ENCODE results near the gene PAX7. TPM values are rescaled to one million over a fixed set of nuclear protein-coding genes. Genes with fewer than 3 reads are reported as not detected.

Gene PAX7
- total RNA-seq, 3 donors from 2014 or later (not counting 1 experiment from before 2014, with no cell fraction given), result not detected

DNA sequence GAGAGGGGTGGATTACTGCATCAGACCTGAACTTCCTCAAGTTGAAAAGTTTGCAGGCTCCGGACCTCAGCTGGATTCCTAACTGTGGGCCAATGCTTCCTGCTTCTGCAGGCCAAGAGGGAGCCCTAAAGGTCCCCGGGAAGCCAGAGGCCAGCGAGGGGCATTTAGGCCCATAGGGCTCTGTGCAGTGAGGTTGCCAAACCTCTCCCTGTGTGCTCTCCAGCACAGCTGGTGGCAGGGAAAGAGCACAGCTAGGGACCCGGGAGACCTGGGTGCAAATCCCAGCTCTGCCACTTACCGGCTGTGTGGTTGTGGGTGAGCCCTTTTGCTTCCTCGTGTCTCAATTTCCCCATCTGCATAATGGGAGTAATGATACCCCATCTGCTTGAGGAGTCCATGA, 100.5 kb downstream of the PAX7 start:
- Histone ChIP-seq H3K27me3 (ENCODE audit: control insufficient read depth, insufficient read depth, low read length) (no peaks in the 10 kb centered on the region), H3K9me3 (ENCODE audit: control insufficient read depth, insufficient read depth, low read length) (no peaks in the 10 kb centered on the region), H3K4me1 (ENCODE audit: control insufficient read depth, insufficient read depth, low read length) (no peaks in the 10 kb centered on the region), H3K36me3 (ENCODE audit: control insufficient read depth, insufficient read depth, low read length) (no peaks in the 10 kb centered on the region), H3K4me3 (ENCODE audit: low read length) (no peak overlapping the region), H3K27ac (ENCODE audit: low read length) (no peak overlapping the region)
- Mint-ChIP-seq H3K27me3 (ENCODE audit: low read depth in 2 of 2) (peaks cover 16 to 38% of the 10 kb centered on the region in 2 donors), H3K27ac (no peak overlapping the region), H3K9me3 (no peaks in the 10 kb centered on the region), H3K4me1 (no peaks in the 10 kb centered on the region), H3K36me3 (no peaks in the 10 kb centered on the region), H3K4me3 (no peak overlapping the region)
- WGBS (ENCODE audit: insufficient coverage), result 42% methylated on average over 6 of the region's 6 CpGs
- DNase-seq (no peak), ATAC-seq (no peak)
- TF ChIP-seq, protein P1, sequence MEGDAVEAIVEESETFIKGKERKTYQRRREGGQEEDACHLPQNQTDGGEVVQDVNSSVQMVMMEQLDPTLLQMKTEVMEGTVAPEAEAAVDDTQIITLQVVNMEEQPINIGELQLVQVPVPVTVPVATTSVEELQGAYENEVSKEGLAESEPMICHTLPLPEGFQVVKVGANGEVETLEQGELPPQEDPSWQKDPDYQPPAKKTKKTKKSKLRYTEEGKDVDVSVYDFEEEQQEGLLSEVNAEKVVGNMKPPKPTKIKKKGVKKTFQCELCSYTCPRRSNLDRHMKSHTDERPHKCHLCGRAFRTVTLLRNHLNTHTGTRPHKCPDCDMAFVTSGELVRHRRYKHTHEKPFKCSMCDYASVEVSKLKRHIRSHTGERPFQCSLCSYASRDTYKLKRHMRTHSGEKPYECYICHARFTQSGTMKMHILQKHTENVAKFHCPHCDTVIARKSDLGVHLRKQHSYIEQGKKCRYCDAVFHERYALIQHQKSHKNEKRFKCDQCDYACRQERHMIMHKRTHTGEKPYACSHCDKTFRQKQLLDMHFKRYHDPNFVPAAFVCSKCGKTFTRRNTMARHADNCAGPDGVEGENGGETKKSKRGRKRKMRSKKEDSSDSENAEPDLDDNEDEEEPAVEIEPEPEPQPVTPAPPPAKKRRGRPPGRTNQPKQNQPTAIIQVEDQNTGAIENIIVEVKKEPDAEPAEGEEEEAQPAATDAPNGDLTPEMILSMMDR (IDR thresholded peaks at IDR 0.05), result no peak
- intact Hi-C loops (cut with micrococcal nuclease), result no loop called here

DNA sequence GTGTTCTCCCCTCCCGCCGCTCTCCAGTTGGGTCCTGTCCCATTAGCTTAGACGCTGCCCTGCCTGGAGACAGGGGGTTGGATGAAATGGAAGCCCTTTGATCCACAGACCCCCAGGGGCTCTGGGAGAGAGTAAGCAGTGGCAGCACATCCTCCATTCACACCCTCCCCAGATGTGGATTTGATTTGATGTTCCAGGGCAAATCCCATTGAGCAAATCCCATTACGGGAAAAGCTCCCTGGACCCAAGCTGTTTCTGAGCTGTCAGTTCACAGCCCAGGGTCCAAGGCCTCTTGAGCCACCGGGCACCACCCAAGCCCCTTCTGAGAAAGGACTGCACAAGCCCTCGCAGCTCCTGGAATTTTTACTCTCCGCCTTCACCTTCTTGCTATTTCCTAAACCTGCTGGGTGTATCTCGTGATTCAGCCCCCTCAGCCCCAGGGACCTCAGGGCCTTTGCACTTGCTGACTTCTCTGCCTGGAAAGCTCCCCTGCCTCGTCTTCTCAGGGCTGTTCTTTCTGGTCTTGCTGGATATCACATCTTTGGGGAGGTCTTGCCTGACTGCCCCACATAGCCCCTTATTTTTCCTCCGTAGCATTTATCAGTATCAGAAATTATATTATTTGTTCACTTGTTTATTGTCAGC, 101.1 kb downstream of the PAX7 start:
- H3K9me3 ChIP-seq (ENCODE audit: control insufficient read depth, insufficient read depth, low read length), result no peaks in the 10 kb centered on the region
- intact Hi-C loops (cut with micrococcal nuclease), result no loop called here
- peaks cover 16 to 34% of the 10 kb centered on the region in 2 donors for H3K27me3 Mint-ChIP-seq (ENCODE audit: low read depth in 2 of 2)

DNA sequence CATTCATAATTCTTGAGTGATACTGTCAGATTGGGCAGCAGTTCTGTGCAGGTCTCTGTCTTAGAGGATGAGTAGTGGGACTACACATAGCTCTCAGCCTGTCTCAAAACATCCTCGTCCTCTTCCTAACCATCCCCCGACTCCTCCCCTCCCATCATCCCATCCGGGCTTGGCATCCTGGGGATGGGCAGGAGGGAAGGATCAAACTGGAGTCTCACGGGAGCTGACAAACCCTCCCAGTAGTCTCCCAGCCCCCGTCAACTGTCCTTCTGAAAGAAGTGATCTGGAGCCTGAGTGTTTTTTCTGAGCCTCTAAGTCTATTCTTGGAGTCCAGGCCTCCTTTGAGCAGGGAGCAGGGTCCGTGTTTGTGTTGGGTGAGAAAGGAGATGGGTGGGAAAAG, 102.0 kb downstream of the PAX7 start:
- TF ChIP-seq, protein P1 (IDR thresholded peaks at IDR 0.05), result no peak
- H3K4me3 ChIP-seq (ENCODE audit: low read length), result no peak overlapping the region
- H3K27me3 ChIP-seq (ENCODE audit: control insufficient read depth, insufficient read depth, low read length), result no peaks in the 10 kb centered on the region
- no peaks in the 10 kb centered on the region for H3K9me3 Mint-ChIP-seq
- no peaks in the 10 kb centered on the region for H3K4me1 Mint-ChIP-seq
- DNase-seq, result no peak
- H3K27me3 Mint-ChIP-seq (ENCODE audit: low read depth in 2 of 2), result peaks cover 16 to 26% of the 10 kb centered on the region in 2 donors
- 31% methylated on average over 6 of the region's 6 CpGs for WGBS (ENCODE audit: insufficient coverage)
- H3K4me1 ChIP-seq (ENCODE audit: control insufficient read depth, insufficient read depth, low read length), result no peaks in the 10 kb centered on the region
- ATAC-seq, result no peak
- no peaks in the 10 kb centered on the region for H3K36me3 Mint-ChIP-seq
- intact Hi-C loops (cut with micrococcal nuclease), result no loop called here
- H3K36me3 ChIP-seq (ENCODE audit: control insufficient read depth, insufficient read depth, low read length), result no peaks in the 10 kb centered on the region
- H3K27ac ChIP-seq (ENCODE audit: low read length), result no peak overlapping the region
- H3K27ac Mint-ChIP-seq, result no peak overlapping the region
- no peaks in the 10 kb centered on the region for H3K9me3 ChIP-seq (ENCODE audit: control insufficient read depth, insufficient read depth, low read length)
- no peak overlapping the region for H3K4me3 Mint-ChIP-seq

More for the DNA sequence above, 101.1 kb downstream of the PAX7 start:
- H3K4me3 ChIP-seq (ENCODE audit: low read length), result no peak overlapping the region
- no peaks in the 10 kb centered on the region for H3K4me1 ChIP-seq (ENCODE audit: control insufficient read depth, insufficient read depth, low read length)
- H3K27ac ChIP-seq (ENCODE audit: low read length), result no peak overlapping the region
- no peaks in the 10 kb centered on the region for H3K9me3 Mint-ChIP-seq
- H3K27me3 ChIP-seq (ENCODE audit: control insufficient read depth, insufficient read depth, low read length), result no peaks in the 10 kb centered on the region
- DNase-seq (no peak), ATAC-seq (no peak)
- no peaks in the 10 kb centered on the region for H3K36me3 Mint-ChIP-seq
- H3K36me3 ChIP-seq (ENCODE audit: control insufficient read depth, insufficient read depth, low read length), result no peaks in the 10 kb centered on the region
- TF ChIP-seq, protein P1 (IDR thresholded peaks at IDR 0.05), result no peak
- no peak overlapping the region for H3K4me3 Mint-ChIP-seq
- no peaks in the 10 kb centered on the region for H3K4me1 Mint-ChIP-seq
- no peak overlapping the region for H3K27ac Mint-ChIP-seq
- 79% methylated on average over 9 of the region's 10 CpGs for WGBS (ENCODE audit: insufficient coverage)

DNA sequence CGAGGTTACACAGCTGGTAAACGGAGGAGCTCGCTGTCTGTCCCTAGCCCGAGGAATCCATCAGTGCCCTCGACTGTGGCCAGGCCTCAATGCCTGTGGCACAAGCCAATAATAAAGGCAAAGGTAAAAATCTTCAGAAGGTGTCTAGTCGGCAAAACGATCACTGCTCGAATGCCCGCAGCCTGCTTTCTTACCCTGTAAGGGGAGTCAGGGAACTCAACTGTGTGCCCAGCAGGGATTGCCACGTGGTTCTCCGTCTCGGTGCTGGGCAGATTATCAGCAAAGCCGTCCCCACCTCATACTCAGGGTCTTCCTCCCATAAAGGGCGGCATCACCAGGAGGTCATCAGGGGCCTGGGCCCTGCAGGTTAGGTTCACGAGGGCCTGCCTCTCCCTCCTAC, 103.4 kb downstream of the PAX7 start:
- H3K27me3 ChIP-seq (ENCODE audit: control insufficient read depth, insufficient read depth, low read length), result no peaks in the 10 kb centered on the region
- H3K4me3 ChIP-seq (ENCODE audit: low read length), result no peak overlapping the region
- no peak overlapping the region for H3K27ac Mint-ChIP-seq
- no peaks in the 10 kb centered on the region for H3K9me3 ChIP-seq (ENCODE audit: control insufficient read depth, insufficient read depth, low read length)
- H3K36me3 ChIP-seq (ENCODE audit: control insufficient read depth, insufficient read depth, low read length), result no peaks in the 10 kb centered on the region
- H3K4me3 Mint-ChIP-seq, result no peak overlapping the region
- H3K4me1 ChIP-seq (ENCODE audit: control insufficient read depth, insufficient read depth, low read length), result no peaks in the 10 kb centered on the region
- peaks cover 21 to 28% of the 10 kb centered on the region in 2 donors for H3K27me3 Mint-ChIP-seq (ENCODE audit: low read depth in 2 of 2)
- intact Hi-C loops (cut with micrococcal nuclease), result no loop called here
- TF ChIP-seq, protein P1 (IDR thresholded peaks at IDR 0.05), result no peak
- H3K9me3 Mint-ChIP-seq, result no peaks in the 10 kb centered on the region
- DNase-seq (no peak), ATAC-seq (no peak)
- no peaks in the 10 kb centered on the region for H3K36me3 Mint-ChIP-seq
- H3K27ac ChIP-seq (ENCODE audit: low read length), result no peak overlapping the region
- H3K4me1 Mint-ChIP-seq, result no peaks in the 10 kb centered on the region
- WGBS (ENCODE audit: insufficient coverage), result 75% methylated on average over 15 of the region's 15 CpGs
